OCI-LY7 (cell line): ENCODE results near the gene FRG1.
A peak's percentile ranks its signal among the peaks of the same experiment; 100 is the strongest.
"Not testable (repeated sequence)": the region's sequence is repeated elsewhere in the genome, so short reads cannot be mapped to it uniquely, and the experiment has no call there.

Experiments used
- CTCF ChIP-seq: fragments of 200-600 bp; sonication (generic); conservative IDR thresholded peaks from 2 replicates; pipeline ENCODE4 v1.5.1; 2014; ENCODE audit warnings: mild to moderate bottlenecking, antibody characterized with exemption, low read length, moderate library complexity, mixed read lengths
- EZH2phosphoT487 ChIP-seq: fragments of 200-600 bp; sonication (generic); IDR thresholded peaks from 2 replicates; pipeline ENCODE4 v1.6.1; 2018; ENCODE audit warnings: low read depth, borderline replicate concordance, mild to moderate bottlenecking, mixed run types, antibody characterized with exemption, low read length, moderate library complexity, mixed read lengths

DNA sequence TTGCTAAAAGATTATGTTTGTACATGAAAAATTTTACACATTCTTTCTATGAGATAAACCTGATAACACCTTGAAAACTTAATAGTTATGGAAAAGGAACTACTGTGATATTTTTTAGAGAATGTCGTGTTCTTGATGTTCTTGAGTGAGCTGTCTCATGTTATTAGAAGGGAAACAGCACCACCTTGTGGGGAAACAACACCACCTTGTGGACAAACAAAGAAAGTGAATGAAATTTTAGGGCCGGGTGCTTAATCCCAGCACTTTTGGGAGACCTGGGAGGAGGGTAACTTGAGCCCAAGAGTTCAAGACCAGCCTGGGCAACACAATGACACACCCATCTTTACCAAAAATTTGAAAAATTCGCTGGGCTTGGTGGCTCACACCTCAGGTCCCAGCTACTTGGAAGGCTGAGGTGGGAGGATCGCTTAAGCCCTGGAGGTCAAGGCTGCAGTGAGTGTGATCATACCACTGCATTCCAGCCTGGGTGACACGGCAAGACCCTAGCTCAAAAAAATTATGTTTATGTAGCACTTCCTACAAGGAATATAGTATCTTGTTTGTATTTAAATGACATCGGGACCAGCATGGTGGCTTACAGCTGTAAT lies 36.1 kb upstream of the FRG1 start:
- TF ChIP-seq CTCF: peak; percentile 80
- not testable (repeated sequence) for TF ChIP-seq EZH2phosphoT487
